K562 (cell line): ENCODE measurements around the gene AMIGO3. TPM values are rescaled to one million over a fixed set of nuclear protein-coding genes. Genes with fewer than 3 reads are reported as not detected.

ENCODE experiments used
- ATAC-seq: fragments of 200-7000 bp; cut with Tn5 transposase; 3 replicates; pipeline ENCODE4 v1.9.1; 2020; ENCODE audit warnings: moderate library complexity
- BruUV-seq: library from RNA; stranded (reverse); fragments of 400-500 nt; replicated peaks from 2 replicates; lab custom pipeline; 2021; lab: Mats Ljungman, UMichigan
- CTCF ChIA-PET: fragments of 300-600 bp; formaldehyde crosslinking; extraction: SDS; loops from one replicate; lab custom pipeline; 2021; ENCODE audit warnings: low intra/inter-chr PET ratio; lab: Yijun Ruan, JAX
- POLR2A ChIA-PET: fragments of 300-600, 350-650 bp; sonication (Branson Sonifier 250); formaldehyde crosslinking; extraction: SDS; loops from one replicate; lab custom pipeline; 2021; ENCODE audit warnings: antibody characterized with exemption, inconsistent platforms; lab: Yijun Ruan, JAX
- DNase-seq, 4 experiments: peaks; one replicate each; pipeline versions ENCODE4 v3.0.0 to v3.0.0-alpha.2; 2011 to 2018; ENCODE audit warnings: low spot score in 3 of 4, mixed read lengths in 3 of 4; ENCODE audit errors: extremely low read depth in 1 of 4
- FAIRE-seq: peaks from 2 replicates; lab custom pipeline; 2011; peaks lifted over from hg19 to GRCh38; lab: Jason Lieb, UNC
- H2AFZ ChIP-seq: 2 replicates; pipeline ENCODE4 v1.6.0; 2011; ENCODE audit warnings: low read depth, low read length, control low read depth, inconsistent platforms
- H3K27ac ChIP-seq: fragments of 200-600 bp; 3 replicates; pipeline ENCODE4 v1.8.0; 2011; ENCODE audit warnings: low read depth, mild to moderate bottlenecking, control low read depth, inconsistent platforms, low read length, moderate library complexity, mixed read lengths; ENCODE audit errors: extremely low read depth
- H3K27me3 ChIP-seq, 2 experiments: fragments of 300-600 bp in 1 of 2; 2 replicates in 1 of 2; 3 replicates in 1 of 2; pipeline versions ENCODE4 v1.6.0 to v1.8.0; 2011; ENCODE audit warnings: inconsistent platforms in 2 of 2, low read length in 2 of 2, mild to moderate bottlenecking in 1 of 2, mixed read lengths in 1 of 2, moderate library complexity in 1 of 2; ENCODE audit not compliant: control insufficient read depth in 2 of 2, insufficient read depth in 2 of 2
- H3K36me3 ChIP-seq: fragments of 300-600 bp; 3 replicates; pipeline ENCODE4 v1.8.0; 2011; ENCODE audit warnings: mild to moderate bottlenecking, low read length, inconsistent platforms; ENCODE audit not compliant: control insufficient read depth, insufficient read depth
- H3K4me1 ChIP-seq, 2 experiments: fragments of 200-600 bp in 1 of 2; replicated peaks in 1 of 2; 2 replicates in 1 of 2; 3 replicates in 1 of 2; pipeline versions ENCODE4 v1.5.1 to v1.8.0; 2011; ENCODE audit warnings: inconsistent platforms in 2 of 2, low read length in 2 of 2, mild to moderate bottlenecking in 1 of 2, mixed read lengths in 1 of 2, moderate library complexity in 1 of 2; ENCODE audit not compliant: control insufficient read depth in 2 of 2, insufficient read depth in 2 of 2
- H3K4me2 ChIP-seq: 2 replicates; pipeline ENCODE4 v1.6.1; 2011; ENCODE audit warnings: low read length, control low read depth, inconsistent platforms, mixed read lengths; ENCODE audit not compliant: insufficient read depth
- H3K4me3 ChIP-seq: fragments of 200-600 bp; sonication (generic), shearing (Covaris generic); 2 replicates; pipeline ENCODE4 v1.5.1; 2016; ENCODE audit warnings: control low read depth, inconsistent platforms
- H3K79me2 ChIP-seq: fragments of 200-600 bp; 3 replicates; pipeline ENCODE4 v1.8.0; 2011; ENCODE audit warnings: low read length, inconsistent platforms; ENCODE audit not compliant: control insufficient read depth, insufficient read depth
- H3K9ac ChIP-seq, 2 experiments: 2 replicates each; pipeline versions ENCODE4 v1.6.0 to v1.6.1; 2011; ENCODE audit warnings: low read depth in 2 of 2, low read length in 2 of 2, control low read depth in 1 of 2, inconsistent platforms in 1 of 2, mild to moderate bottlenecking in 1 of 2, mixed read lengths in 1 of 2; ENCODE audit not compliant: insufficient read depth in 1 of 2
- H3K9me1 ChIP-seq: one replicate; pipeline ENCODE4 v1.6.0; 2011; ENCODE audit warnings: inconsistent platforms, mild to moderate bottlenecking, low read length, moderate library complexity; ENCODE audit not compliant: control insufficient read depth, insufficient read depth
- H3K9me3 ChIP-seq: replicated peaks from 2 replicates; pipeline ENCODE4 v1.5.1; 2011; ENCODE audit warnings: low read depth, low read length, inconsistent platforms; ENCODE audit not compliant: control insufficient read depth, insufficient read depth
- H4K20me1 ChIP-seq: replicated peaks from 2 replicates; pipeline ENCODE4 v1.6.1; 2011; ENCODE audit warnings: low read length, inconsistent platforms, mixed read lengths; ENCODE audit not compliant: control insufficient read depth, insufficient read depth
- ARID1B ChIP-seq: fragments of 450-650 bp; IDR thresholded peaks from 2 replicates; pipeline ENCODE4 v1.6.1; 2016; ENCODE audit warnings: antibody characterized with exemption, mild to moderate bottlenecking, inconsistent platforms
- KDM5B ChIP-seq: fragments of 200-600 bp; sonication (generic); IDR thresholded peaks from 2 replicates; pipeline ENCODE4 v1.6.1; 2012; ENCODE audit warnings: low read depth, mild to moderate bottlenecking, moderate library complexity, low read length, control low read depth, inconsistent platforms; ENCODE audit not compliant: insufficient replicate concordance
- POLR2A ChIP-seq: fragments of 450-650 bp; conservative IDR thresholded peaks from 2 replicates; pipeline ENCODE4 v1.6.1; 2016
- POLR2AphosphoS2 ChIP-seq: IDR thresholded peaks from 2 replicates; pipeline ENCODE4 v1.6.1; 2012; ENCODE audit warnings: low read length, improper control_type of control experiment
- POLR2G ChIP-seq: fragments of 200-400 bp; formaldehyde crosslinking; IDR thresholded peaks from 2 replicates; pipeline ENCODE4 v1.6.1; 2017; ENCODE audit warnings: low read depth, mild to moderate bottlenecking, antibody characterized with exemption, low read length, moderate library complexity
- PRDM10 ChIP-seq: fragments of 450-650 bp; IDR thresholded peaks from 2 replicates; pipeline ENCODE4 v1.6.1; 2018; ENCODE audit not compliant: partially characterized antibody
- RBFOX2 ChIP-seq: fragments of 200-400 bp; formaldehyde crosslinking; IDR thresholded peaks from 2 replicates; pipeline ENCODE4 v1.6.1; 2017; ENCODE audit warnings: low read depth, mild to moderate bottlenecking, low read length, moderate library complexity
- ZNF445 ChIP-seq: fragments of 250-450 bp; sonication (Bioruptor Pico); IDR thresholded peaks from 2 replicates; pipeline ENCODE4 v1.4.0; 2020; ENCODE audit warnings: low read depth, mild to moderate bottlenecking, moderate library complexity
- WGBS: fragments of 100-300 bp; shearing (Covaris generic); methylation state at CpG from one replicate; pipeline ENCODE4 v1.1.6; 2016; ENCODE audit warnings: low coverage, mixed read lengths; ENCODE audit not compliant: insufficient coverage; ENCODE audit errors: missing lambda C conversion rate; 5-methylcytosine and 5-hydroxymethylcytosine counted together
- in situ Hi-C: fragments of 300-500 bp; cut with MboI; formaldehyde crosslinking; loops from 4 replicates; pipeline ENCODE4 v1.15.0; 2018; ENCODE audit warnings: inconsistent platforms, mixed read lengths
- intact Hi-C: fragments of 100-400 bp; cut with micrococcal nuclease; formaldehyde crosslinking; loops from 2 replicates; pipeline ENCODE4 v1.14.2; 2022
- polyA plus RNA-seq, 8 experiments: library from polyadenylated mRNA; depleted of rRNA in 4 of 8; stranded (reverse) in 5 of 8; unstranded in 3 of 8; fragments of >200 nt; fragmentation: Nextera tagmentation in 2 of 8; fragmentation: Illumina TruSeq in 1 of 8; extraction: Ambion mirVana in 2 of 8; extraction: Trizol in 1 of 8; gene quantifications; 2 replicates each; pipeline versions ENCODE4 v1.2.1 to v1.2.3, GENCODE V29; 2011 to 2014; ENCODE audit warnings: inconsistent platforms in 1 of 8, missing spikeins in 1 of 8
- total RNA-seq, 7 experiments: library from RNA; depleted of rRNA in 6 of 7; stranded (reverse); fragments of >200 nt in 6 of 7; fragmentation: Illumina TruSeq in 2 of 7; extraction: Trizol in 2 of 7; gene quantifications; 2 replicates each; pipeline versions ENCODE4 v1.2.1 to v1.2.3, GENCODE V29; 2011 to 2021; ENCODE audit warnings: low replicate concordance in 1 of 7

The AMIGO3 gene
- total and polyA plus RNA-seq, 9 of the 15 experiments (the other 6 are each of a cell fraction or from before 2014, with no cell fraction given) = 0.13 to 2.8 (median 0.44) TPM; not detected in 4

GRCh38 chr3:49721596-49721895, 2.1 kb upstream of the AMIGO3 start (continued):
- no peak for TF ChIP-seq PRDM10

GRCh38 chr3:49720855-49721595, 1.5 kb upstream of the AMIGO3 start:
- H3K9me3 ChIP-seq = no peaks in the 10 kb centered on the region
- DNase-seq = no peak
- 66% methylated on average over 4 of the region's 4 CpGs for WGBS
- no peak overlapping the region for H3K27ac ChIP-seq
- TF ChIP-seq ZNF445 (CRISPR knock-in tag) = no peak
- peak; percentile 29 for TF ChIP-seq KDM5B
- no peak for TF ChIP-seq ARID1B
- peak; percentile 53 for TF ChIP-seq POLR2A
- peak; percentile 53; the same call in 1 of the 2 replicates for TF ChIP-seq POLR2G
- peak; percentile 56 for TF ChIP-seq RBFOX2
- peak; percentile 60; the same call in 1 of the 2 replicates for TF ChIP-seq POLR2AphosphoS2
- TF ChIP-seq, all 486 proteins: peak for 5
- ChIA-PET POLR2A (interaction anchor here (0.6 to 1.1 kb wide), 4 partner anchors 10 to 116 kb away, joined by 3 read pairs; no protein-coding TSS in a partner anchor), CTCF (no interaction called here)
- intact Hi-C loops (loop anchor here (5.0 kb wide), 1 partner anchor 116 kb away; no protein-coding TSS in a partner anchor), in situ Hi-C loops (no loop called here)
- TSS peak; percentile 47 for BruUV-seq
- H3K9ac ChIP-seq = no peak overlapping the region
- H3K4me3 ChIP-seq = no peak overlapping the region
- H3K27me3 ChIP-seq = no peaks in the 10 kb centered on the region
- 0 out of 2 replicates have a peak, but pooled peaks cover 3% of the 10 kb centered on the region for H4K20me1 ChIP-seq
- peaks cover 65% of the 10 kb centered on the region; the same call in 2 of the 3 replicates for H3K36me3 ChIP-seq
- H3K9me1 ChIP-seq = no peaks in the 10 kb centered on the region
- H3K4me2 ChIP-seq = no peak overlapping the region
- peaks cover 12% of the 10 kb centered on the region for H3K79me2 ChIP-seq
- no peak for FAIRE-seq
- H3K4me1 ChIP-seq = peaks cover 2 to 41% of the 10 kb centered on the region in 2 experiments; a peak in 4 of 5 replicates
- no peak overlapping the region for H2AFZ ChIP-seq
- no peak for ATAC-seq
